ENCODE results near the gene KMT5C.

The KMT5C gene

DNA sequence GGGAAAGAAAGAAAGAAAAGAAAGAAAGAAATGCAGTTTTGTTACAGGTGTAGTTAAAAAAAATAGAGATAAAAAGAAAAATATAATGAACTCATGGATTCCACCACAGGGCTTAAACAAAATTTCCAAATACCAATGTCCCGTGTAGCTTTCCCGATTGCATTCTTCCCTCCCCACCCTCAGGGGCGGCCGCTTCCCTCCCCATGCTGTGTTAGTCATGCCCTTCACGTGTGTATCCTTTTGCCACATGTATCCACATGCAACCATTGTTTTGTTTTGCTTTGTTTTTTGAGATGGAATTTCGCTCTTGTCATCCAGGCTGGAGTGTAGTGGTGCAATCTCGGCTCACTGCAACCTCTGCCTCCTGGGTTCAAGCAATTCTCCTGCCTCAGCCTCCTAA, 3.6 kb upstream of the KMT5C start:
- H3K9ac ChIP-seq (ENCODE audit: low read length in 2 of 2): no peak overlapping the region
- no peaks in the 10 kb centered on the region for H3K9me3 ChIP-seq (ENCODE audit: control insufficient read depth in 2 of 2, low read length in 2 of 2)
- peaks cover 2 to 4% of the 10 kb centered on the region in 2 donors for H3K27me3 ChIP-seq (ENCODE audit: control insufficient read depth in 1 of 2, insufficient read depth in 2 of 2, low read length in 2 of 2)
- H3K27ac ChIP-seq (ENCODE audit: low read length): no peak overlapping the region
- no peaks in the 10 kb centered on the region for H3K36me3 ChIP-seq (ENCODE audit: control insufficient read depth in 2 of 2, insufficient read depth in 2 of 2, low read length in 2 of 2)
- H3K4me3 ChIP-seq (ENCODE audit: low read length in 2 of 2): no peak overlapping the region
- peaks cover 15% of the 10 kb centered on the region for H3K4me1 ChIP-seq (ENCODE audit: control insufficient read depth, insufficient read depth, low read length)

- H3K4me1 ChIP-seq (ENCODE audit: control insufficient read depth, insufficient read depth, low read length): peaks cover 21% of the 10 kb centered on the region
- peaks cover 0 to 4% of the 10 kb centered on the region in 2 donors for H3K27me3 ChIP-seq (ENCODE audit: control insufficient read depth in 1 of 2, insufficient read depth in 2 of 2, low read length in 2 of 2)
- H3K4me3 ChIP-seq (ENCODE audit: low read length in 2 of 2): peak overlapping the region; percentile 86 to 88
- peak overlapping the region; percentile 53 for H3K27ac ChIP-seq (ENCODE audit: low read length)
- H3K9me3 ChIP-seq (ENCODE audit: control insufficient read depth in 2 of 2, low read length in 2 of 2): no peaks in the 10 kb centered on the region
- peak overlapping the region; percentile 83 to 84 for H3K9ac ChIP-seq (ENCODE audit: low read length in 2 of 2)
- H3K36me3 ChIP-seq (ENCODE audit: control insufficient read depth in 2 of 2, insufficient read depth in 2 of 2, low read length in 2 of 2): peaks cover 4% of the 10 kb centered on the region in 2 donors
Measured at GRCh38 chr19:55339889-55340783, 460 bp downstream of the KMT5C start.

- H3K4me3 ChIP-seq (ENCODE audit: low read length in 2 of 2): peak overlapping the region; percentile 86 to 88
- peaks cover 4% of the 10 kb centered on the region in 2 donors for H3K36me3 ChIP-seq (ENCODE audit: control insufficient read depth in 2 of 2, insufficient read depth in 2 of 2, low read length in 2 of 2)
- H3K4me1 ChIP-seq (ENCODE audit: control insufficient read depth, insufficient read depth, low read length): peaks cover 25% of the 10 kb centered on the region
- no peak overlapping the region for H3K27ac ChIP-seq (ENCODE audit: low read length)
- no peaks in the 10 kb centered on the region for H3K9me3 ChIP-seq (ENCODE audit: control insufficient read depth in 2 of 2, low read length in 2 of 2)
- H3K9ac ChIP-seq (ENCODE audit: low read length in 2 of 2): peak overlapping the region; percentile 83 to 84
- peaks cover 0 to 4% of the 10 kb centered on the region in 2 donors for H3K27me3 ChIP-seq (ENCODE audit: control insufficient read depth in 1 of 2, insufficient read depth in 2 of 2, low read length in 2 of 2)
Measured at GRCh38 chr19:55340784-55341147, 1.1 kb downstream of the KMT5C start.

DNA sequence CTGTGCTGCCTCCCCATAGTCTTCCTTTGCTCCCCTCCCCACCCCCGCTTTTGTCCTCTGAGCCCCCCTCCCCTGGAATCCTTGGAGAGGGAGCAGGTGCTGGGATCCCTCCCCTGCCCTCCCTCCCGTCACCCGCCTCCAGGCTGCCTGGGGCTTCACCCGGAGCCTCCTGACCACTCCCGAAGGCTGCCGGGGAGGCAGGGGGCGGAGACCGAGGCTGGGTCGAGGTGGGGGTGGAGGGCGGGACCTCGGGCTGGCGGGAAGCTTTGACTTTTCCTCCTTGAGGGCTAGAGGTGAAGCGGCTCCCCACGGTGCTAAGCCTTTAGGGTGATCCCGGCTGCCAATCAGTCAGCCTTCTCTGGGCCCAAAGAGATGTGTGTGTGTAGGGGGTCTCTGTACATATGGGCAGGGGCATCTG, 1.5 kb downstream of the KMT5C start:
- Histone ChIP-seq H3K4me1 (ENCODE audit: control insufficient read depth, insufficient read depth, low read length) (peaks cover 29% of the 10 kb centered on the region), H3K9me3 (ENCODE audit: control insufficient read depth in 2 of 2, low read length in 2 of 2) (no peaks in the 10 kb centered on the region), H3K4me3 (ENCODE audit: low read length in 2 of 2) (peak overlapping the region; percentile 86 to 88), H3K27ac (ENCODE audit: low read length) (no peak overlapping the region), H3K9ac (ENCODE audit: low read length in 2 of 2) (peak overlapping the region in 1 of 2 donors; percentile 84), H3K27me3 (ENCODE audit: control insufficient read depth in 1 of 2, insufficient read depth in 2 of 2, low read length in 2 of 2) (peaks cover 0 to 4% of the 10 kb centered on the region in 2 donors), H3K36me3 (ENCODE audit: control insufficient read depth in 2 of 2, insufficient read depth in 2 of 2, low read length in 2 of 2) (peaks cover 4% of the 10 kb centered on the region in 2 donors)

DNA sequence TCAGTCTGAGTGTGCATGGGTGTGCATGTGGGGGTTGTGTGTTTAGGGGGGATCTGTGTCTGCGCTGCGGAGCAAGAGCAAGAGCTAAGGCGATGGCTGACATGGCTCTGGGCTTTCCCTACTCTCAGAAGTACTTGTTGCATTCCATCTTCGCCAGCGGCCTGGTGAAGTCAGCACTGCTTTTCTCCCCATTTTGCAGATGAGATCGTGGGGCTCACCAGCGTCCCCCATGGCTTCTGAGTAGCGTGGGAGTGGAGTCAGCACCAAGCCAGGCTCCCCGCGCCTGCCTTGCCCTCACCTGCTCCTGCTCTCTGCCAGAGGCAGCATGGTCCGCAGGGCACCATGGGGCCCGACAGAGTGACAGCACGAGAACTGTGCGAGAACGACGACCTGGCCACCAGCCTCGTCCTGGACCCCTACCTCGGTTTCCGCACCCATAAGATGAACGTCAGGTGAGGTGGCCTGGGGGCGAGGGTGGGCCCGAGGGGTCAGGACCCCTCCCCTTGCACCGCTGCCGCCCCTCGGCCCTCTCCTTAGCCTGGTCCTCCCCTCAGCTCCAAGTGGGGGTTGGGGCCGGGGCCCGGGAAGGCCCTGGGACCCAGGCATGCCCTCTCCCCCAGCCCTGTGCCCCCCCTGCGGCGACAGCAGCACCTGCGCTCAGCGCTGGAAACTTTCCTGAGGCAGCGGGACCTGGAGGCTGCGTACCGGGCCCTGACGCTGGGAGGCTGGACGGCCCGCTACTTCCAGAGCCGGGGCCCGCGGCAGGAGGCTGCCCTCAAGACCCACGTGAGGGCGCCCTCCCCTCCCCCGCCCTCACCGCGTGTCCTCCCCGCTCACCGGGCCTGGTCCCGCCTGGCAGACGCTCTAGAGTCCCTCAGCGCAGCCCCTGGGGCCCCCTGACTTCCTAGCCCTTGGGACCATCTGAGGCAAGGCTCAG, 2.2 kb downstream of the KMT5C start:
- Histone ChIP-seq H3K4me3 (ENCODE audit: low read length in 2 of 2) (peak overlapping the region; percentile 30 to 52), H3K27me3 (ENCODE audit: control insufficient read depth in 1 of 2, insufficient read depth in 2 of 2, low read length in 2 of 2) (peaks cover 0 to 2% of the 10 kb centered on the region in 2 donors), H3K36me3 (ENCODE audit: control insufficient read depth in 2 of 2, insufficient read depth in 2 of 2, low read length in 2 of 2) (peaks cover 4% of the 10 kb centered on the region in 2 donors), H3K9me3 (ENCODE audit: control insufficient read depth in 2 of 2, low read length in 2 of 2) (no peaks in the 10 kb centered on the region), H3K27ac (ENCODE audit: low read length) (no peak overlapping the region), H3K4me1 (ENCODE audit: control insufficient read depth, insufficient read depth, low read length) (peaks cover 29% of the 10 kb centered on the region), H3K9ac (ENCODE audit: low read length in 2 of 2) (no peak overlapping the region)

- Histone ChIP-seq H3K27ac (ENCODE audit: low read length) (no peak overlapping the region), H3K4me3 (ENCODE audit: low read length in 2 of 2) (no peak overlapping the region), H3K36me3 (ENCODE audit: control insufficient read depth in 2 of 2, insufficient read depth in 2 of 2, low read length in 2 of 2) (peaks cover 4% of the 10 kb centered on the region in 2 donors), H3K27me3 (ENCODE audit: control insufficient read depth in 1 of 2, insufficient read depth in 2 of 2, low read length in 2 of 2) (no peaks in the 10 kb centered on the region), H3K9ac (ENCODE audit: low read length in 2 of 2) (no peak overlapping the region), H3K4me1 (ENCODE audit: control insufficient read depth, insufficient read depth, low read length) (peaks cover 24% of the 10 kb centered on the region), H3K9me3 (ENCODE audit: control insufficient read depth in 2 of 2, low read length in 2 of 2) (no peaks in the 10 kb centered on the region)
Measured at GRCh38 chr19:55344444-55344843, 4.8 kb downstream of the KMT5C start.

DNA sequence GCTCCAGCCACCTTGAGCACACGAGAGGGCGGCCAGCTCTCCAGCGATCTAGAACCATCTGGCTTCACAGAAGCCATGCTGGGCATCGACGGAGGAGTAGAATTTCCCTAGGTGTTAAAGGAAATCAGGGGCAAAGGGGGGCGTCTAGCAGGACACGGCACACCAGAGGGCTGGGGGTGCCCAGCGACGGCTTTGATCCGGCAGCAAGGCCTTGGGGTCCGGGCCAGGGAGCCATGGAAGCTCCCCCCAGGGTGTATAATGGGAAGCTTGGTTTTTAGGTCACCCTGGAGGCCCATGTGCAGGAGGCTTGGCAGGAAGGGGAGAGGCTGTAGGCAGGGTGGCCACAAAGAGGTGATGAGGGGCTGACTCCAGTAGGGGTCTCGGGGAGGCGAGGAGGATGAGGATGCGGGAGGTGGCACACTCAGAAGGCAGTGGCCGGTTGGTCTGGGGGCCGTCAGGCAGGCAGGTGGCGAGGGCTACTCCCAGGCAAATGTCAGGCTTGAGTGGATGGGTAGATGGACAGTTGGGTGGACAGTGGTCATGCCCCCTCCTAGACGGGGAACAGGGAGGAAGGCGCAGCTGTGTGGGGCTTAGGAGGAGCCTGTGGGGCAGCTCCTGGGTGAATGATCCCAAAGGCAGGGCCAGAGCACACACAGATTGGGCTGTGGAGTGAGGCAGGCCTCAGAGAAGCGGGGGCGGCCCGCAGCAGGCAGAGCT, 5.6 kb downstream of the KMT5C start:
- no peak overlapping the region for H3K27ac ChIP-seq (ENCODE audit: low read length)
- H3K4me3 ChIP-seq (ENCODE audit: low read length in 2 of 2): no peak overlapping the region
- peaks cover under 1 to 2% of the 10 kb centered on the region in 2 donors for H3K27me3 ChIP-seq (ENCODE audit: control insufficient read depth in 1 of 2, insufficient read depth in 2 of 2, low read length in 2 of 2)
- H3K36me3 ChIP-seq (ENCODE audit: control insufficient read depth in 2 of 2, insufficient read depth in 2 of 2, low read length in 2 of 2): peaks cover 4% of the 10 kb centered on the region in 2 donors
- no peaks in the 10 kb centered on the region for H3K9me3 ChIP-seq (ENCODE audit: control insufficient read depth in 2 of 2, low read length in 2 of 2)
- H3K4me1 ChIP-seq (ENCODE audit: control insufficient read depth, insufficient read depth, low read length): peaks cover 21% of the 10 kb centered on the region
- no peak overlapping the region for H3K9ac ChIP-seq (ENCODE audit: low read length in 2 of 2)

DNA sequence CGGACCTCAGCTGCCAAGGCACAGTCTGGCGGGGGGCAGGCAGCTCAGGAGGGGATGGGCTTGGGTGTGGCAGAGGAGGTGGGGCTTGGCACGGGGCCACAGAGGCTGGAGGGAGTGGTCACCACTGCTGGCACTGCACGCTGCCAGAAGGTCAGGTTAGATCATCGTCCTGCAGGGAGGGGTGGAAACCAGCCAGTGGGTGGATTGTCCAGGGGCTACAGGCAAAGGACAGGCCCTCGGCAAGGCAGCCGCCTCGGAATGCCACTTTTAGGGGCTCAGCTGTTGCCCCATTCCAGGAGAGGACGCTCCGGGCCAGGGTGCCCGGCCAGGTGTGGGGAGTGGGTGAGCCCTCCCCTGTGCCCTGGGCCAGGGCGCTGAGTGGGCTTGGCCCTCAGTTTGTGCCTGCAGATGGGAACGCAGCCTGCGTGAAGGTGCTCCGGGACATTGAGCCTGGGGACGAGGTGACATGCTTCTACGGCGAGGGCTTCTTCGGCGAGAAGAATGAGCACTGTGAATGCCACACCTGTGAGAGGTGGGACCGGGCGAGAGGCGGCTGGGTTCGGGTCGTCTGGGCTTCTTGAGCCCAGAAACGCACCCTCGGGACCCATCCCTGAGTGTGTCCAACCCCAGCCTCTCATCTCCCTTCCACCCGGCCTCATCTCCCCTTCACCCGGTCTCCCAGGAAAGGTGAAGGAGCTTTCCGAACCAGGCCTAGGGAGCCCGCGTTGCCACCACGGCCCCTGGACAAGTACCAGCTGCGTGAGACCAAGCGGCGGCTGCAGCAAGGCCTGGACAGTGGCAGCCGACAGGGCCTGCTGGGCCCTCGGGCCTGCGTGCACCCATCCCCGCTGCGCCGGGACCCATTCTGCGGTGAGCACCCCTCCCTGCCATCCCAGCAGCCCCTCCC, 6.4 kb downstream of the KMT5C start:
- peaks cover 4% of the 10 kb centered on the region in 2 donors for H3K36me3 ChIP-seq (ENCODE audit: control insufficient read depth in 2 of 2, insufficient read depth in 2 of 2, low read length in 2 of 2)

GRCh38 chr19:55346725-55347441, 7.2 kb downstream of the KMT5C start:
- Histone ChIP-seq H3K36me3 (ENCODE audit: control insufficient read depth in 2 of 2, insufficient read depth in 2 of 2, low read length in 2 of 2) (peaks cover 4% of the 10 kb centered on the region in 2 donors), H3K4me3 (ENCODE audit: low read length in 2 of 2) (no peak overlapping the region), H3K27ac (ENCODE audit: low read length) (no peak overlapping the region), H3K9me3 (ENCODE audit: control insufficient read depth in 2 of 2, low read length in 2 of 2) (no peaks in the 10 kb centered on the region), H3K4me1 (ENCODE audit: control insufficient read depth, insufficient read depth, low read length) (peaks cover 8% of the 10 kb centered on the region), H3K27me3 (ENCODE audit: control insufficient read depth in 1 of 2, insufficient read depth in 2 of 2, low read length in 2 of 2) (peaks cover 12 to 17% of the 10 kb centered on the region in 2 donors), H3K9ac (ENCODE audit: low read length in 2 of 2) (no peak overlapping the region)

More for the DNA sequence above, 6.4 kb downstream of the KMT5C start:
- Histone ChIP-seq H3K4me3 (ENCODE audit: low read length in 2 of 2) (no peak overlapping the region), H3K9me3 (ENCODE audit: control insufficient read depth in 2 of 2, low read length in 2 of 2) (no peaks in the 10 kb centered on the region), H3K27ac (ENCODE audit: low read length) (no peak overlapping the region), H3K9ac (ENCODE audit: low read length in 2 of 2) (no peak overlapping the region), H3K27me3 (ENCODE audit: control insufficient read depth in 1 of 2, insufficient read depth in 2 of 2, low read length in 2 of 2) (peaks cover 4 to 11% of the 10 kb centered on the region in 2 donors), H3K4me1 (ENCODE audit: control insufficient read depth, insufficient read depth, low read length) (peaks cover 14% of the 10 kb centered on the region)

Data from stomach smooth muscle (tissue), 2 donors.